ENCODE results near the gene NCAM2. TPM values are rescaled to one million over a fixed set of nuclear protein-coding genes. Genes with fewer than 3 reads are reported as not detected.
"Not testable (repeated sequence)": the region's sequence is repeated elsewhere in the genome, so short reads cannot be mapped to it uniquely, and the experiment has no call there.

The NCAM2 gene
- total and polyA plus RNA-seq, 2 donors = 2.8 to 20.1 TPM

- Histone ChIP-seq H3K36me3 (ENCODE audit: insufficient read depth) (no peaks in the 10 kb centered on the region), H3K27ac (ENCODE audit: low read depth) (no peak overlapping the region), H3K4me3 (ENCODE audit: low read depth, low read length) (no peak overlapping the region), H3K4me1 (ENCODE audit: insufficient read depth) (no peaks in the 10 kb centered on the region)
- DNase-seq (ENCODE audit: extremely low spot score) = no peak
- WGBS = 61% methylated on average over 1 of the region's 1 CpG
Measured at GRCh38 chr21:21148514-21148913, 150.3 kb downstream of the NCAM2 start.

DNA sequence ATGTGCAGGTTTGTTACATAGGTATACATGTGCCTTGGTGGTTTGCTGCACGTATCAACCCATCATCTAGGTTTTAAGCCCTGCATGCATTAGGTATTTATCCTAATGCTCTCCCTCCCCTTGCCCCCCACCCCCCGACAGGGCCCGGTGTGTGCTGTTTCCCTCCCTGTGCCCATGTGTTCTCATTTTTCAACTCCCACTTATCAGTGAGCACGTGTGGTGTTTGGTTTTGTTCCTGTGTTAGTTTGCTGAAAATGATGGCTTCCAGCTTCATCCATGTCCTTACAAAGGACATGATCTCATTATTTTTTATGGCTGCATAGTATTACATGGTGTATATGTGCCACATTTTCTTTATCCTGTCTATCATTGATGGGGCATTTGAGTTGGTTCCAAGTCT is 151.2 kb downstream of the NCAM2 start:
- H3K27ac ChIP-seq (ENCODE audit: low read depth); H3K4me1 ChIP-seq (ENCODE audit: insufficient read depth); DNase-seq (ENCODE audit: extremely low spot score); H3K36me3 ChIP-seq (ENCODE audit: insufficient read depth); H3K4me3 ChIP-seq (ENCODE audit: low read depth, low read length): not testable (repeated sequence)
- WGBS = 77% methylated on average over 4 of the region's 4 CpGs

GRCh38 chr21:21151231-21151630 is 153.0 kb downstream of the NCAM2 start:
- Histone ChIP-seq H3K36me3 (ENCODE audit: insufficient read depth) (no peaks in the 10 kb centered on the region), H3K4me1 (ENCODE audit: insufficient read depth) (no peaks in the 10 kb centered on the region), H3K4me3 (ENCODE audit: low read depth, low read length) (no peak overlapping the region), H3K27ac (ENCODE audit: low read depth) (no peak overlapping the region)
- no peak for DNase-seq (ENCODE audit: extremely low spot score)
- 86% methylated on average over 3 of the region's 3 CpGs for WGBS

DNA sequence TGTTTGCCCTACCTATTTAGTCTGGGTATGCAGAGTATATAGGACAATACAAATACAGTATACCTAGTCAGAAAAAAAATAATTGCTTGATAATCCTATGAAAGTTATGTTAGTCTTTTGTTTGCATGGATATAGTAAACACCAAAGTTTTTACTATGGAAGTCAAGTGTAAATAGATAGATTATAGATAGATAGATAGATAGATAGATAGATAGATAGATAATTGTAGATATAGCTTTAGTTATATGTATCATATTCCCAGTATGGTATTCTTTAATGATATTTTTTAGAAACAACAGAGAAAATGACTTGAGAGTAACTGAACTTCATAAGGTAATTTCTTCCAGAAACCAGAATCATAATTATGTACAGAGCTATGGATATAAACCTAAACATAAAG is 158.2 kb downstream of the NCAM2 start:
- no peaks in the 10 kb centered on the region for H3K36me3 ChIP-seq (ENCODE audit: insufficient read depth)
- no peaks in the 10 kb centered on the region for H3K4me1 ChIP-seq (ENCODE audit: insufficient read depth)
- DNase-seq (ENCODE audit: extremely low spot score) = no peak
- H3K27ac ChIP-seq (ENCODE audit: low read depth) = no peak overlapping the region
- no peak overlapping the region for H3K4me3 ChIP-seq (ENCODE audit: low read depth, low read length)

- WGBS = 65% methylated on average over 4 of the region's 4 CpGs
- Histone ChIP-seq H3K4me3 (ENCODE audit: low read depth, low read length) (no peak overlapping the region), H3K36me3 (ENCODE audit: insufficient read depth) (no peaks in the 10 kb centered on the region), H3K4me1 (ENCODE audit: insufficient read depth) (no peaks in the 10 kb centered on the region), H3K27ac (ENCODE audit: low read depth) (no peak overlapping the region)
- DNase-seq (ENCODE audit: extremely low spot score) = no peak
Measured at GRCh38 chr21:21156957-21157356, 158.7 kb downstream of the NCAM2 start.

- no peak for DNase-seq (ENCODE audit: extremely low spot score)
- Histone ChIP-seq H3K36me3 (ENCODE audit: insufficient read depth) (no peaks in the 10 kb centered on the region), H3K4me1 (ENCODE audit: insufficient read depth) (no peaks in the 10 kb centered on the region), H3K4me3 (ENCODE audit: low read depth, low read length) (no peak overlapping the region), H3K27ac (ENCODE audit: low read depth) (no peak overlapping the region)
- 94% methylated on average over 12 of the region's 12 CpGs for WGBS
Measured at GRCh38 chr21:21158376-21158918, 160.2 kb downstream of the NCAM2 start.

DNA sequence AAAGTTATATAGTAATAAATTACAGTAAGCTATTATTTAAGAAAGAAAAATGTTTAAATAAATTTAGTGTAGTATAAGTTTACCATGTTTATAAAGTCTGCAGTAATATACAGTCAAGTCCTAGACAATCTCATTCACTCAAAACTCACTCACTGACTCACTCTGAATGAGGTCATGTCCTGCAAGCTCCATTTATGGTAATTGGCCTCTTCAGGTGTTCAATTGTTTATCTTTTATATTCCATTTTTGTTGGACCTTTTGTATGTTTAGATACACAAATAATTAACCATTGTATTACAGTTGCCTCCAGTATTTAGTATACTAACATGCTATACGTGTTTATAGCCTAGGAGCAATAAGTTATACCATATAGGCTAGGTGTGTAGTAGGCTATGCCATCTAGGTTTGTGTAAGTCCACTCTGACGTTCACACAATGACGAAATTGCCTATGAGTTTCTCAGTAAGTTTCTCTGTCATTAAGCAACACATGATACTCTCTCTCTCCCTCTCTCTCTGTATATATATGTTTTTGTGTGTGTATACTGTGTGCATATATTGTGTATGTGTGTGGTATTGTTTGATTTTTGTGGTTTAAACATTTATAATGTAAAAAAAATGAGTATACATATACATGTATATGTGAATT is 161.2 kb downstream of the NCAM2 start:
- H3K27ac ChIP-seq (ENCODE audit: low read depth) = no peak overlapping the region
- WGBS = 87% methylated on average over 3 of the region's 3 CpGs

GRCh38 chr21:21162786-21163185 is 164.6 kb downstream of the NCAM2 start:
- H3K27ac ChIP-seq (ENCODE audit: low read depth) = no peak overlapping the region
- WGBS = 88% methylated on average over 4 of the region's 4 CpGs
- no peaks in the 10 kb centered on the region for H3K4me1 ChIP-seq (ENCODE audit: insufficient read depth)
- no peak for DNase-seq (ENCODE audit: extremely low spot score)
- H3K4me3 ChIP-seq (ENCODE audit: low read depth, low read length) = no peak overlapping the region
- H3K36me3 ChIP-seq (ENCODE audit: insufficient read depth) = no peaks in the 10 kb centered on the region

More for the DNA sequence above, 161.2 kb downstream of the NCAM2 start:
- no peak overlapping the region for H3K4me3 ChIP-seq (ENCODE audit: low read depth, low read length)
- no peak for DNase-seq (ENCODE audit: extremely low spot score)
- H3K4me1 ChIP-seq (ENCODE audit: insufficient read depth) = no peaks in the 10 kb centered on the region
- no peaks in the 10 kb centered on the region for H3K36me3 ChIP-seq (ENCODE audit: insufficient read depth)

GRCh38 chr21:21163904-21164303 is 165.7 kb downstream of the NCAM2 start:
- peak; percentile 17 for DNase-seq (ENCODE audit: extremely low spot score)
- Histone ChIP-seq H3K36me3 (ENCODE audit: insufficient read depth) (no peaks in the 10 kb centered on the region), H3K27ac (ENCODE audit: low read depth) (no peak overlapping the region), H3K4me3 (ENCODE audit: low read depth, low read length) (no peak overlapping the region), H3K4me1 (ENCODE audit: insufficient read depth) (no peaks in the 10 kb centered on the region)
- 16% methylated on average over 1 of the region's 1 CpG for WGBS

GRCh38 chr21:21165063-21165645 is 166.9 kb downstream of the NCAM2 start:
- Histone ChIP-seq H3K4me3 (ENCODE audit: low read depth, low read length) (no peak overlapping the region), H3K27ac (ENCODE audit: low read depth) (no peak overlapping the region), H3K36me3 (ENCODE audit: insufficient read depth) (no peaks in the 10 kb centered on the region), H3K4me1 (ENCODE audit: insufficient read depth) (no peaks in the 10 kb centered on the region)
- DNase-seq (ENCODE audit: extremely low spot score) = no peak
- WGBS = 44% methylated on average over 2 of the region's 2 CpGs

DNA sequence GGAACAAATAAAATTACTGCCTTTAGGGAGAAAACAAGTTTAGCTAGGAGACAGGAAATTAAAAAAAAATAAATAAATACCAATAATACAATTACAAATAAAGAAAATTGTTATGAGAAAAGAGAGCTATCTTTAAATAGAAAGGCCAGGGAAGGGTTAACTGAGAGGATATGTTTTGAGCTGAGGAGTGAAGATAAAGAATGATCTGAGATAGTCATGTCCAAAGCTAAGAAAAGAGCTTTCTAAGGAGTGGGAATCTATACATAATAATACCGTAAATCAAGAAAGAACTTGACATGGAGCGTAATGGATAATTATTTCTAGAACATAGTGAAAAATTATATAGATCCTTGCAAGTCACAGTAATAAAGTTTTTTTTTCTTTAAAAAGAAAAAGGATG is 176.5 kb downstream of the NCAM2 start:
- Histone ChIP-seq H3K36me3 (ENCODE audit: insufficient read depth) (no peaks in the 10 kb centered on the region), H3K27ac (ENCODE audit: low read depth) (no peak overlapping the region), H3K4me1 (ENCODE audit: insufficient read depth) (no peaks in the 10 kb centered on the region), H3K4me3 (ENCODE audit: low read depth, low read length) (no peak overlapping the region)
- 91% methylated on average over 2 of the region's 2 CpGs for WGBS
- DNase-seq (ENCODE audit: extremely low spot score) = no peak

DNA sequence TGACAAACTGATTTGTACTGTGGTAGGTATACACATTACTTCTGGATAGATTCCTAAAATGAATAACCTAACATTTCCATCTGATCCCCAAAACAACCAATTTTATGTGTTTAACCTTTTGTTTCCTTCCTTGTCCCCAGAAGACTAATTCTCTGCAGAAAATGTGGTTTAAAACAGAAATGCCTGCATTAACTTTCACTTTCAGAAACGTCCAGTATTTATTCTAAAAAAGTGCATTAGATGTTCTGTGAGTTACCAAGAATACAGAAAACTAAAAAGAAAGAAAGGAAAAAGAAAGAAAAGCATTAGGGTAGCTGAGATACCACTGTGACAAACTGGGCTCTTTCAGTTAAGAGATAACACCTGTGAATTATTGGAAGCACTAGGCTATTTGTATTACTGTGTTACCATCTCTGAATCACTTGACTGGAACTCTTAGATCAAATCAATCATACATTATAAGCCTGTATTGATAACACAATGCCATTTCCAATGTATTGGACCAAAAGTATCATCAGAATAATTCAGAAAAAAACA is 177.7 kb downstream of the NCAM2 start:
- no peaks in the 10 kb centered on the region for H3K36me3 ChIP-seq (ENCODE audit: insufficient read depth)
- H3K4me3 ChIP-seq (ENCODE audit: low read depth, low read length) = no peak overlapping the region
- H3K27ac ChIP-seq (ENCODE audit: low read depth) = no peak overlapping the region
- no peaks in the 10 kb centered on the region for H3K4me1 ChIP-seq (ENCODE audit: insufficient read depth)
- DNase-seq (ENCODE audit: extremely low spot score) = no peak
- 20% methylated on average over 1 of the region's 1 CpG for WGBS

DNA sequence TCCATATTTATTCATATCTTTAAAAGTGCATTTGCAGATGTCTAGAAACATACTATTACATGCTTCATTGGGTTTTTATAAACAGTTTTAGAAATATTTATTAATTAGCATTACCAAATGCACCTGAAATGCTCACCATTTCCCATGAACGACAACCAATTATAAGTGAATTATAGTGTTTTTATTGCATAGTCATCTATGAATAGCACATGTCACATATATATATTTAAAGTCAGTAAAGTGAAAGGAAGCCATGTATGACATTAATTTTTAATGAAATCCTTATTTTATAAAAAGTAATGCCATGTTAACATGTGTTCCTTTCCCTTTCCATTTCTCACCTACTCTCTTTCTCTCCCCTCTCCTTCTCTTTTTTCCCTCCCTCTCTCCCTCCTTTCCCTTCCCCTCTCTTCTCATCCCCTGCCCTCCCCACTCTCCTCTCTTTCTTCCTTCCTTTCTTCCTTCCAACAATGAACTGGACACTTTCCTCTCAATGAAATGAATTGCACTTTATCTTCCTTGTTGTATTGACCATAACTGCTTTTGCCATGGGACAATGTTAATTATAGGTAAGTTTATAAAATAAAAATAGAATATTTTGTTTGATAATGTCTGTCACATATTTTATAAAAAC is 179.3 kb downstream of the NCAM2 start:
- 92% methylated on average over 1 of the region's 1 CpG for WGBS
- no peak for DNase-seq (ENCODE audit: extremely low spot score)
- Histone ChIP-seq H3K4me1 (ENCODE audit: insufficient read depth) (no peaks in the 10 kb centered on the region), H3K4me3 (ENCODE audit: low read depth, low read length) (no peak overlapping the region), H3K27ac (ENCODE audit: low read depth) (no peak overlapping the region), H3K36me3 (ENCODE audit: insufficient read depth) (no peaks in the 10 kb centered on the region)

Measured in urinary bladder (tissue), 4 donors.